ENCODE data around the gene PCP4. TPM values are rescaled to one million over a fixed set of nuclear protein-coding genes. Genes with fewer than 3 reads are reported as not detected.

The PCP4 gene
- total and polyA plus RNA-seq, 10 donors = 0.98 to 5.4 (median 1.7) TPM; not detected in 5

- no peaks in the 10 kb centered on the region for H3K36me3 ChIP-seq
- no peak overlapping the region for H3K4me3 ChIP-seq
- H3K27ac ChIP-seq = no peak overlapping the region
- H3K9me3 ChIP-seq = no peaks in the 10 kb centered on the region
- H3K4me1 ChIP-seq = no peaks in the 10 kb centered on the region
- no peak for DNase-seq
- no peak for TF ChIP-seq POLR2A (IDR thresholded peaks at IDR 0.05)
- no peak for TF ChIP-seq CTCF (IDR thresholded peaks at IDR 0.05 in 8 of 11, conservative IDR thresholded peaks at IDR 0.05 in 3 of 11)
- no peak for TF ChIP-seq POLR2AphosphoS5 (IDR thresholded peaks at IDR 0.05)
- intact Hi-C loops (cut with DNase I; ENCODE audit: low total_unique reads) = no loop called here
- 64 to 91% (median 83%) methylated on average over 4 of the region's 4 CpGs for WGBS, 5 donors
- H3K27me3 ChIP-seq (replicated peaks in 1 of 7) = peaks cover 0 to 4% (median 0%) of the 10 kb centered on the region in 7 donors
Observed at GRCh38 chr21:39834543-39834942, 32.7 kb upstream of the PCP4 start.

- Histone ChIP-seq H3K9me3 (no peaks in the 10 kb centered on the region), H3K4me1 (no peaks in the 10 kb centered on the region), H3K4me3 (no peak overlapping the region), H3K27me3 (replicated peaks in 1 of 7) (peaks cover 0 to 7% (median 0%) of the 10 kb centered on the region in 7 donors), H3K36me3 (no peaks in the 10 kb centered on the region), H3K27ac (no peak overlapping the region)
- 50 to 56% (median 54%) methylated on average over 4 of the region's 4 CpGs for WGBS, 5 donors
- TF ChIP-seq CTCF (IDR thresholded peaks at IDR 0.05 in 8 of 11, conservative IDR thresholded peaks at IDR 0.05 in 3 of 11) = no peak
- no peak for TF ChIP-seq POLR2A (IDR thresholded peaks at IDR 0.05)
- TF ChIP-seq POLR2AphosphoS5 (IDR thresholded peaks at IDR 0.05) = no peak
- intact Hi-C loops (cut with DNase I; ENCODE audit: low total_unique reads) = no loop called here
- DNase-seq = no peak
Observed at GRCh38 chr21:39837861-39838359, 29.3 kb upstream of the PCP4 start.

- Histone ChIP-seq H3K36me3 (no peaks in the 10 kb centered on the region), H3K9me3 (no peaks in the 10 kb centered on the region), H3K4me1 (no peaks in the 10 kb centered on the region), H3K27ac (no peak overlapping the region), H3K27me3 (replicated peaks in 1 of 7) (peaks cover 0 to 9% (median 0%) of the 10 kb centered on the region in 7 donors), H3K4me3 (no peak overlapping the region)
- TF ChIP-seq POLR2A (IDR thresholded peaks at IDR 0.05) (no peak), POLR2AphosphoS5 (IDR thresholded peaks at IDR 0.05) (no peak), CTCF (IDR thresholded peaks at IDR 0.05 in 8 of 11, conservative IDR thresholded peaks at IDR 0.05 in 3 of 11) (no peak)
- DNase-seq = no peak
- 73 to 80% (median 75%) methylated on average over 22 of the region's 22 CpGs for WGBS, 5 donors
- intact Hi-C loops (cut with DNase I; ENCODE audit: low total_unique reads) = no loop called here
Observed at GRCh38 chr21:39840373-39841097, 26.7 kb upstream of the PCP4 start.

- TF ChIP-seq CTCF (IDR thresholded peaks at IDR 0.05 in 8 of 11, conservative IDR thresholded peaks at IDR 0.05 in 3 of 11) = no peak
- TF ChIP-seq POLR2AphosphoS5 (IDR thresholded peaks at IDR 0.05) = no peak
- no peak for TF ChIP-seq POLR2A (IDR thresholded peaks at IDR 0.05)
- Histone ChIP-seq H3K4me1 (no peaks in the 10 kb centered on the region), H3K9me3 (no peaks in the 10 kb centered on the region), H3K27me3 (replicated peaks in 1 of 7) (peaks cover 0 to 9% (median 0%) of the 10 kb centered on the region in 7 donors), H3K27ac (no peak overlapping the region), H3K36me3 (no peaks in the 10 kb centered on the region), H3K4me3 (no peak overlapping the region)
- WGBS, 5 donors = 70 to 87% (median 85%) methylated on average over 14 of the region's 14 CpGs
- intact Hi-C loops (cut with DNase I; ENCODE audit: low total_unique reads) = no loop called here
- no peak for DNase-seq
Observed at GRCh38 chr21:39842741-39843459, 24.3 kb upstream of the PCP4 start.

Data from spleen (tissue), 11 donors.